HCT116 (cell line): ENCODE results near the gene PSG6. TPM values are rescaled to one million over a fixed set of nuclear protein-coding genes. Genes with fewer than 3 reads are reported as not detected.
"Not testable (repeated sequence)": the region's sequence is repeated elsewhere in the genome, so short reads cannot be mapped to it uniquely, and the experiment has no call there.

Source experiments
- ATAC-seq: fragments of 200-7000 bp; cut with Tn5 transposase; 2 replicates; pipeline ENCODE4 v1.9.1; 2020; ENCODE audit warnings: mild to moderate bottlenecking, moderate library complexity
- Bru-seq: library from RNA; stranded (reverse); fragments of 400-500 nt; gene quantifications from one replicate; lab custom pipeline; 2021; lab: Mats Ljungman, UMichigan
- BruChase-seq, 2 experiments: library from RNA; stranded (reverse); fragments of 400-500 nt; gene quantifications; one replicate each; lab custom pipeline; 2021; lab: Mats Ljungman, UMichigan
- BruUV-seq: library from RNA; stranded (reverse); fragments of 400-500 nt; replicated peaks from 2 replicates; lab custom pipeline; 2021; lab: Mats Ljungman, UMichigan
- CTCF ChIA-PET: fragments of 300-600 bp; sonication (Branson Sonifier 250); formaldehyde crosslinking; loops from one replicate; lab custom pipeline; 2021; ENCODE audit warnings: antibody characterized with exemption; lab: Charles Lee
- POLR2A ChIA-PET: fragments of 300-600, 350-600 bp; sonication (Branson Sonifier 250); formaldehyde crosslinking; loops from one replicate; lab custom pipeline; 2021; ENCODE audit warnings: antibody characterized with exemption; lab: Charles Lee
- RAD21 ChIA-PET, 2 experiments: fragments of 300-600 bp; sonication (Branson Sonifier 250); formaldehyde crosslinking; loops; one replicate each; lab custom pipeline; 2023; ENCODE audit warnings: low total read pairs in 2 of 2; ENCODE audit not compliant: uncharacterized antibody in 2 of 2, unreplicated experiment in 2 of 2, low non-redundant PET in 1 of 2; lab: Charles Lee
- DNase-seq: peaks from one replicate; pipeline ENCODE4 v3.0.0-alpha.2; 2010; ENCODE audit warnings: low read depth, low spot score
- H2AFZ ChIP-seq: fragments of 200-600 bp; shearing (Covaris generic), sonication (generic); 2 replicates; pipeline ENCODE4 v1.6.1; 2017; ENCODE audit warnings: low read depth, mixed run types, mixed read lengths, antibody characterized with exemption, low read length; ENCODE audit not compliant: poor library complexity, severe bottlenecking
- H3K27ac ChIP-seq: 2 replicates; pipeline ENCODE4 v1.5.1; 2012; ENCODE audit warnings: low read depth, low read length
- H3K27me3 ChIP-seq: fragments of 200-600 bp; sonication (generic); 2 replicates; pipeline ENCODE4 v1.6.1; 2016; ENCODE audit warnings: mixed run types, low read length, mixed read lengths; ENCODE audit not compliant: insufficient read depth
- H3K36me3 ChIP-seq, 2 experiments: fragments of 200-500 bp in 1 of 2; fragments of 200-600 bp in 1 of 2; sonication (Bioruptor generic) in 1 of 2; sonication (generic) in 1 of 2; 2 replicates each; pipeline versions ENCODE4 v1.5.1 to v1.6.1; 2014 to 2016; ENCODE audit warnings: low read length in 2 of 2, inconsistent platforms in 1 of 2, mixed read lengths in 1 of 2, mixed run types in 1 of 2; ENCODE audit not compliant: insufficient read depth in 2 of 2, control insufficient read depth in 1 of 2
- H3K4me1 ChIP-seq, 2 experiments: fragments of 200-600 bp in 1 of 2; sonication (generic) in 1 of 2; 2 replicates each; pipeline versions ENCODE4 v1.5.1 to v1.6.1; 2012 to 2017; ENCODE audit warnings: low read length in 2 of 2, inconsistent platforms in 1 of 2, mild to moderate bottlenecking in 1 of 2, mixed read lengths in 1 of 2, mixed run types in 1 of 2, moderate library complexity in 1 of 2; ENCODE audit not compliant: insufficient read depth in 2 of 2, control insufficient read depth in 1 of 2
- H3K4me2 ChIP-seq: fragments of 200-600 bp; sonication (generic); 2 replicates; pipeline ENCODE4 v1.6.1; 2017; ENCODE audit warnings: mixed run types, low read length, mixed read lengths
- H3K4me3 ChIP-seq, 2 experiments: fragments of 200-600 bp in 1 of 2; sonication (generic) in 1 of 2; replicated peaks in 1 of 2; 2 replicates each; pipeline ENCODE4 v1.5.1; 2011 to 2016; ENCODE audit warnings: low read length in 2 of 2, control low read depth in 1 of 2, low read depth in 1 of 2, mild to moderate bottlenecking in 1 of 2, mixed read lengths in 1 of 2, mixed run types in 1 of 2
- H3K79me2 ChIP-seq: fragments of 200-600 bp; sonication (generic); 2 replicates; pipeline ENCODE4 v1.6.1; 2017; ENCODE audit warnings: mild to moderate bottlenecking, mixed run types, low read length, moderate library complexity, mixed read lengths; ENCODE audit not compliant: insufficient read depth
- H3K9ac ChIP-seq: fragments of 200-600 bp; sonication (generic); 2 replicates; pipeline ENCODE4 v1.6.1; 2016; ENCODE audit warnings: low read length, mixed read lengths
- H3K9me2 ChIP-seq: fragments of 200-600 bp; sonication (generic), shearing (Covaris generic); 2 replicates; pipeline ENCODE4 v1.6.1; 2017; ENCODE audit warnings: mixed run types, mild to moderate bottlenecking, moderate library complexity; ENCODE audit not compliant: insufficient read depth
- H3K9me3 ChIP-seq, 2 experiments: fragments of 200-500 bp in 1 of 2; fragments of 200-600 bp in 1 of 2; sonication (Bioruptor generic) in 1 of 2; sonication (generic) in 1 of 2; 2 replicates each; pipeline ENCODE4 v1.6.1; 2014 to 2017; ENCODE audit warnings: low read length in 2 of 2, mixed read lengths in 2 of 2, inconsistent platforms in 1 of 2, low read depth in 1 of 2, mild to moderate bottlenecking in 1 of 2, mixed run types in 1 of 2, moderate library complexity in 1 of 2; ENCODE audit not compliant: control insufficient read depth in 1 of 2, insufficient read depth in 1 of 2
- H4K20me1 ChIP-seq: fragments of 200-600 bp; sonication (generic), shearing (Covaris generic); 2 replicates; pipeline ENCODE4 v1.6.1; 2017; ENCODE audit warnings: mixed run types, mild to moderate bottlenecking, moderate library complexity; ENCODE audit not compliant: insufficient read depth
- CTCF ChIP-seq, 3 experiments: fragments of 200-600 bp in 1 of 3; sonication (generic) in 1 of 3; IDR thresholded peaks in 2 of 3; conservative IDR thresholded peaks in 1 of 3; 2 replicates each; pipeline ENCODE4 v1.5.1; 2012 to 2017; ENCODE audit warnings: low read depth in 2 of 3, low read length in 2 of 3, antibody characterized with exemption in 1 of 3, borderline replicate concordance in 1 of 3, control low read depth in 1 of 3, mild to moderate bottlenecking in 1 of 3, mixed read lengths in 1 of 3, mixed run types in 1 of 3, moderate library complexity in 1 of 3; ENCODE audit not compliant: insufficient read depth in 1 of 3
- FOSL1 ChIP-seq: IDR thresholded peaks from 2 replicates; pipeline ENCODE4 v1.6.1; 2012; ENCODE audit warnings: low read depth
- REST ChIP-seq: IDR thresholded peaks from 2 replicates; pipeline ENCODE4 v1.6.1; 2012; ENCODE audit warnings: low read depth
- SRF ChIP-seq: IDR thresholded peaks from 2 replicates; pipeline ENCODE4 v1.6.1; 2012; ENCODE audit warnings: low read depth
- ZNF274 ChIP-seq: fragments of 200-500 bp; sonication (Bioruptor generic); IDR thresholded peaks from 2 replicates; pipeline ENCODE4 v1.6.1; 2014; ENCODE audit warnings: mild to moderate bottlenecking, low read depth, low read length, inconsistent platforms
- intact Hi-C: fragments of 100-400 bp; cut with micrococcal nuclease; formaldehyde crosslinking; loops from 2 replicates; pipeline ENCODE4 v1.10.0; 2022
- long read RNA-seq: library from polyadenylated mRNA; unstranded; transcript quantifications from one replicate; pipeline ENCODE4 v2.0.0, GENCODE V29; 2021; ENCODE audit not compliant: unreplicated experiment
- polyA plus RNA-seq: library from polyadenylated mRNA; unstranded; fragments of >200 nt; gene quantifications from 2 replicates; pipeline ENCODE4 v1.2.1, GENCODE V29; 2012; ENCODE audit warnings: missing spikeins
- total RNA-seq: library from RNA; stranded (reverse); gene quantifications from one replicate; pipeline ENCODE4 v1.2.1, GENCODE V29; 2021; ENCODE audit not compliant: unreplicated experiment

PSG6 gene
- not detected for total RNA-seq
- not detected in 2 replicates for polyA plus RNA-seq
- not detected for Bru-seq, nascent RNA
- BruChase-seq, experiment 1, labeled RNA remaining after a 6-hour chase: not detected
- not detected for BruChase-seq, experiment 2, labeled RNA remaining after a 2-hour chase
- long read RNA-seq: 0 reads

- H3K4me1 ChIP-seq, RAD21 ChIA-PET, H3K79me2 ChIP-seq, H3K36me3 ChIP-seq, H3K27ac ChIP-seq, H2AFZ ChIP-seq, CTCF ChIA-PET, POLR2A ChIA-PET, H3K27me3 ChIP-seq, ATAC-seq, BruUV-seq, DNase-seq, H3K4me3 ChIP-seq, H3K9ac ChIP-seq, H3K9me2 ChIP-seq, intact Hi-C loops, H3K4me2 ChIP-seq, H3K9me3 ChIP-seq, H4K20me1 ChIP-seq: not testable (repeated sequence)
These were observed at the start of gene PSG6 for GRCh38 chr19:42917634-42918033. PSG6 (minus strand) TSS chr19:42917894; CDS start chr19:42917792, 102 bp downstream.

GRCh38 chr19:42965176-42965575 is 47.5 kb upstream of the PSG6 start:
- TF ChIP-seq FOSL1 (no peak), SRF (no peak), ZNF274 (no peak), REST (no peak), CTCF (IDR thresholded peaks at IDR 0.05 in 2 of 3, conservative IDR thresholded peaks at IDR 0.05 in 1 of 3; ENCODE audit: borderline replicate concordance in 1 of 3, insufficient read depth in 1 of 3, low read depth in 2 of 3, low read length in 2 of 3) (no peak)
- TF ChIP-seq, all 23 proteins: peak for 0
- H2AFZ ChIP-seq: no peak overlapping the region

More at GRCh38 chr19:42965176-42965575, 47.5 kb upstream of the PSG6 start:
- H3K27ac ChIP-seq: no peak overlapping the region
- H3K79me2 ChIP-seq: no peaks in the 10 kb centered on the region
- POLR2A ChIA-PET: no interaction called here
- ATAC-seq (no peak), DNase-seq (no peak)
- no peak overlapping the region for H3K4me2 ChIP-seq
- H3K9me2 ChIP-seq: no peaks in the 10 kb centered on the region
- intact Hi-C loops: no loop called here
- H3K4me3 ChIP-seq: no peak overlapping the region
- no TSS peak for BruUV-seq
- peaks cover 13% of the 10 kb centered on the region; the same call in 1 of the 2 replicates for H3K27me3 ChIP-seq
- no peaks in the 10 kb centered on the region for H3K36me3 ChIP-seq
- H3K9me3 ChIP-seq: no peaks in the 10 kb centered on the region
- CTCF ChIA-PET: no interaction called here
- no peak overlapping the region for H3K9ac ChIP-seq
- RAD21 ChIA-PET: no interaction called here
- no peaks in the 10 kb centered on the region for H3K4me1 ChIP-seq
- no peaks in the 10 kb centered on the region for H4K20me1 ChIP-seq
